Glutamatergic neuron (in vitro differentiated cells): Measurements from ENCODE around the gene CYB5RL. TPM values are rescaled to one million over a fixed set of nuclear protein-coding genes. Genes with fewer than 3 reads are reported as not detected.

Experiments
- total RNA-seq: library from RNA; stranded (reverse); fragmentation: NEBNext Ultra II Directional; extraction: Animal tissue kit (Norgen Biotek cat#: 25700); gene quantifications from one replicate; pipeline ENCODE4 v1.2.1, GENCODE V29; 2021; ENCODE audit not compliant: unreplicated experiment

CYB5RL gene
- total RNA-seq, 1 donor from 2014 or later: 6.8 TPM

Other genes with a start within 250 kb of the CYB5RL start
- gene LDLRAD1, start 181.8 kb downstream of the CYB5RL start, total RNA-seq: not detected
- gene TMEM59, start 146.8 kb downstream of the CYB5RL start, total RNA-seq: 309 TPM
- 10.7 TPM for gene TCEANC2, start 146.4 kb downstream of the CYB5RL start, total RNA-seq
- not detected for gene CDCP2, start 47.0 kb downstream of the CYB5RL start, total RNA-seq
- gene MRPL37, start 137 bp upstream of the CYB5RL start, total RNA-seq: 50.9 TPM
- 608 TPM for gene SSBP3, start 206.4 kb upstream of the CYB5RL start, total RNA-seq